ENCODE measurements around the gene PRR3.

DNA sequence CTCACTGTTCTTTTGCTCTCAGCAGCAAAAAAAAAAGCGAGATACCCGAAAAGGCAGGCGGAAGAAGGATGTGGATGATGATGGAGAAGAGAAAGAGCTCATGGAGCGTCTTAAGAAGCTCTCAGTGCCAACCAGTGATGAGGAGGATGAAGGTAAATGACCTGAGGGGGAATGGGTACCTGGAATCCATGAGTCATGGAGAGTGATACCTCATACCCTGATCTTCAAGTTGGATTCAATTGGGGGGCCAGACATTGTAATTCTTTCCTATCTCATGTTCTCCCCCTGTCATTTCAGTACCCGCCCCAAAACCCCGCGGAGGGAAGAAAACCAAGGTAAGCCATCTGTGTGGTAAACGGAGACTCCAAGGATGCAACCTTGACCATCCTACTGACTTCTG lies 21.0 kb downstream of the PRR3 start:
- no peak for TF ChIP-seq EZH2phosphoT487 (IDR thresholded peaks at IDR 0.05; ENCODE audit: borderline replicate concordance)
- TF ChIP-seq, protein P1, sequence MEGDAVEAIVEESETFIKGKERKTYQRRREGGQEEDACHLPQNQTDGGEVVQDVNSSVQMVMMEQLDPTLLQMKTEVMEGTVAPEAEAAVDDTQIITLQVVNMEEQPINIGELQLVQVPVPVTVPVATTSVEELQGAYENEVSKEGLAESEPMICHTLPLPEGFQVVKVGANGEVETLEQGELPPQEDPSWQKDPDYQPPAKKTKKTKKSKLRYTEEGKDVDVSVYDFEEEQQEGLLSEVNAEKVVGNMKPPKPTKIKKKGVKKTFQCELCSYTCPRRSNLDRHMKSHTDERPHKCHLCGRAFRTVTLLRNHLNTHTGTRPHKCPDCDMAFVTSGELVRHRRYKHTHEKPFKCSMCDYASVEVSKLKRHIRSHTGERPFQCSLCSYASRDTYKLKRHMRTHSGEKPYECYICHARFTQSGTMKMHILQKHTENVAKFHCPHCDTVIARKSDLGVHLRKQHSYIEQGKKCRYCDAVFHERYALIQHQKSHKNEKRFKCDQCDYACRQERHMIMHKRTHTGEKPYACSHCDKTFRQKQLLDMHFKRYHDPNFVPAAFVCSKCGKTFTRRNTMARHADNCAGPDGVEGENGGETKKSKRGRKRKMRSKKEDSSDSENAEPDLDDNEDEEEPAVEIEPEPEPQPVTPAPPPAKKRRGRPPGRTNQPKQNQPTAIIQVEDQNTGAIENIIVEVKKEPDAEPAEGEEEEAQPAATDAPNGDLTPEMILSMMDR (conservative IDR thresholded peaks at IDR 0.05; ENCODE audit: low read length), result no peak
